Esophagus muscularis mucosa (tissue), 4 donors: ENCODE measurements around the gene ANKMY2.

Experiments
- EP300 ChIP-seq: sonication (generic); formaldehyde crosslinking; IDR thresholded peaks from one replicate; pipeline ENCODE4 v1.6.1; 2017; ENCODE audit warnings: antibody characterized with exemption
- POLR2A ChIP-seq: fragments of 450-650 bp; IDR thresholded peaks from one replicate; pipeline ENCODE4 v1.6.1; 2017; ENCODE audit warnings: antibody characterized with exemption, moderate library complexity, mild to moderate bottlenecking, low read depth
- TF ChIP-seq, protein P1 (sequence below), 3 experiments: fragments of 200-600 bp in 2 of 3; fragments of 450-650 bp in 1 of 3; sonication (generic) in 2 of 3; IDR thresholded peaks; one replicate each; pipeline ENCODE4 v1.5.1; 2017 to 2019; ENCODE audit warnings: antibody characterized with exemption in 3 of 3, mild to moderate bottlenecking in 2 of 3, moderate library complexity in 1 of 3

DNA sequence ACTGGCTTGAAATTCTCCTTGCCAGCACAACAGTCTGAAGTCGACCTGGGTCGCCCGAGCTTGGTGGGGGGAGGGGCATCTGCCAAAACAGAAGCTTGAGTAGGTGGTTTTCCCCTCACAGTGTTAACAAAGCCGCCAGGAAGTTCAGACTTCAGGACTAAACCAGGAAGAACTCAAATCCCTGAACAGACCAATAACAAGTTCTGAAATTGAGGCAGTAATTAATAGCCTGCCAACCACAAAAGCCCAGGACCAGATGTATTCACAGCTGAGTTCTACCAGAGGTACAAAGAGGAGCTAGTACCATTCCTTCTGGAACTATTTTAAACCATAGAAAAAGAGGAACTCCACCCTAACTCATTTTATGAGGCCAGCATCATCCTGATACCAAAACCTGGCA lies 73.6 kb downstream of the ANKMY2 start:
- TF ChIP-seq EP300 (no peak), POLR2A (no peak)
- TF ChIP-seq, protein P1, sequence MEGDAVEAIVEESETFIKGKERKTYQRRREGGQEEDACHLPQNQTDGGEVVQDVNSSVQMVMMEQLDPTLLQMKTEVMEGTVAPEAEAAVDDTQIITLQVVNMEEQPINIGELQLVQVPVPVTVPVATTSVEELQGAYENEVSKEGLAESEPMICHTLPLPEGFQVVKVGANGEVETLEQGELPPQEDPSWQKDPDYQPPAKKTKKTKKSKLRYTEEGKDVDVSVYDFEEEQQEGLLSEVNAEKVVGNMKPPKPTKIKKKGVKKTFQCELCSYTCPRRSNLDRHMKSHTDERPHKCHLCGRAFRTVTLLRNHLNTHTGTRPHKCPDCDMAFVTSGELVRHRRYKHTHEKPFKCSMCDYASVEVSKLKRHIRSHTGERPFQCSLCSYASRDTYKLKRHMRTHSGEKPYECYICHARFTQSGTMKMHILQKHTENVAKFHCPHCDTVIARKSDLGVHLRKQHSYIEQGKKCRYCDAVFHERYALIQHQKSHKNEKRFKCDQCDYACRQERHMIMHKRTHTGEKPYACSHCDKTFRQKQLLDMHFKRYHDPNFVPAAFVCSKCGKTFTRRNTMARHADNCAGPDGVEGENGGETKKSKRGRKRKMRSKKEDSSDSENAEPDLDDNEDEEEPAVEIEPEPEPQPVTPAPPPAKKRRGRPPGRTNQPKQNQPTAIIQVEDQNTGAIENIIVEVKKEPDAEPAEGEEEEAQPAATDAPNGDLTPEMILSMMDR (IDR thresholded peaks at IDR 0.05), result no peak
